Activated CD8-positive, alpha-beta T cell treated with anti-CD3 and anti-CD28 coated beads for 36 hours (primary cell): ENCODE measurements around the gene LCOR. TPM values are rescaled to one million over a fixed set of nuclear protein-coding genes. Genes with fewer than 3 reads are reported as not detected.
"Not testable (repeated sequence)": the region's sequence is repeated elsewhere in the genome, so short reads cannot be mapped to it uniquely, and the experiment has no call there.

Experiments used
- ATAC-seq: fragments of 200-7000 bp; cut with Tn5 transposase; one replicate; pipeline ENCODE4 v1.10.0; 2021; ENCODE audit warnings: mild to moderate bottlenecking, moderate library complexity
- CTCF ChIA-PET: fragments of 350-600 bp; sonication (Branson Sonifier 250); formaldehyde crosslinking; loops from one replicate; lab custom pipeline; 2021; ENCODE audit warnings: antibody characterized with exemption; lab: Charles Lee
- POLR2A ChIA-PET: fragments of 350-600 bp; sonication (Branson Sonifier 250); formaldehyde crosslinking; loops from one replicate; lab custom pipeline; 2021; ENCODE audit warnings: antibody characterized with exemption; lab: Charles Lee
- DNase-seq: peaks from one replicate; pipeline ENCODE4 v3.0.0-alpha.2; 2020
- H3K27ac Mint-ChIP-seq: one replicate; pipeline ENCODE4 v1.8.0; 2021; ENCODE audit warnings: mild to moderate bottlenecking, mixed read lengths
- H3K27me3 Mint-ChIP-seq: one replicate; pipeline ENCODE4 v1.8.0; 2021; ENCODE audit warnings: mixed read lengths
- H3K36me3 Mint-ChIP-seq: one replicate; pipeline ENCODE4 v1.8.0; 2021; ENCODE audit warnings: low read depth, mixed read lengths
- H3K4me1 Mint-ChIP-seq: one replicate; pipeline ENCODE4 v1.8.0; 2021; ENCODE audit warnings: low read depth, mixed read lengths
- H3K4me3 Mint-ChIP-seq: one replicate; pipeline ENCODE4 v1.8.0; 2021; ENCODE audit warnings: mild to moderate bottlenecking, moderate library complexity, mixed read lengths
- H3K9me3 Mint-ChIP-seq: one replicate; pipeline ENCODE4 v1.8.0; 2021; ENCODE audit warnings: mixed read lengths
- intact Hi-C: fragments of 100-400 bp; cut with micrococcal nuclease; formaldehyde crosslinking; loops from one replicate; pipeline ENCODE4 v1.10.0; 2022
- total RNA-seq, 2 experiments: library from RNA; stranded (reverse); gene quantifications; one replicate each; pipeline ENCODE4 v1.2.3, GENCODE V29; 2021
- TF ChIP-seq, protein P1 (sequence below): fragments of 200-600 bp; IDR thresholded peaks from one replicate; pipeline ENCODE4 v1.8.0; 2022; ENCODE audit warnings: antibody characterized with exemption, mild to moderate bottlenecking

LCOR gene
- total RNA-seq, 2 experiments from 2014 or later, result 20.6 to 24.3 TPM

DNA sequence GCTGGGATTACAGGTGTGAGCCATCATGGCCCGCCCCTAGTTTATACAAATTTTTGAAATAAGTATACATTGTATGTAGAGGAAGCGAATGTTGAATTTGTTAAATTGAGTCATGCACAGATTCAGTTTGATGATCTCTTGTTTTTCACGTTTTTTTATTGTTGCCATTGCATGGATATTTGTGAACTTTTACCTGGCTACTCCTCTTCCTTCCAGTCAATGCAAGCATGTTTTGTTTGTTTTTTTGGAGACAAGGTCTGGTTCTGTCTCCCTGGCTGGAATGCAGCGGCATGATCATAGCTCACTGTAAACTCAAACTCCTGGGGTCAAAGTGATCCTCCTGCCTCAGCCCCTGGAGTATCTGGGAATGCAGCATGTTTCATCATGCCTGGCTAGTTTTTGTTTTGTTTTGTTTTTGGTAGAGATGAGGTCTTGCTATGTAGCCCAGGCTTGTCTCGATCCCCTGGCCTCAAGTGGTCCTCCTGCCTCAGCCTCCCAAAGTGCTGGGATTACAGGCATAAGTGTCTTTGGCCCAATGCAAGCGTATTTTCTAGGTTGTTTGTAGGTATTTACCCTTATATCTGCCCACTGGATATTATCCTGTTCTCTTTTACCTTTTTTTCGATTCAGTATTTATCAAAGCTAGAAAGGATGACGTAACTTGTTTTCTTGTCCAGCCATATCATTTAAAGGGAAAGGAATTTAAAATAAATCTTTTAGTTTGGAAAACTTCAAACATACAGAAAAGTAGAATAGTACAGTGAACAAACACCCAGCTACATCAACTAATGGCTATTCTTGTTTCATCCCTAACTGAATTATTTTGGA lies 11.0 kb downstream of the LCOR start:
- ChIA-PET POLR2A (interaction anchor here (1.1 to 1.4 kb wide), 2 partner anchors 10 to 193 kb away, joined by 3 read pairs; no protein-coding TSS in a partner anchor), CTCF (interaction anchor here (1.1 kb wide), 1 partner anchor 68 kb away, joined by 3 read pairs; no protein-coding TSS in a partner anchor)
- H3K4me1 Mint-ChIP-seq, result peaks cover 68% of the 10 kb centered on the region

DNA sequence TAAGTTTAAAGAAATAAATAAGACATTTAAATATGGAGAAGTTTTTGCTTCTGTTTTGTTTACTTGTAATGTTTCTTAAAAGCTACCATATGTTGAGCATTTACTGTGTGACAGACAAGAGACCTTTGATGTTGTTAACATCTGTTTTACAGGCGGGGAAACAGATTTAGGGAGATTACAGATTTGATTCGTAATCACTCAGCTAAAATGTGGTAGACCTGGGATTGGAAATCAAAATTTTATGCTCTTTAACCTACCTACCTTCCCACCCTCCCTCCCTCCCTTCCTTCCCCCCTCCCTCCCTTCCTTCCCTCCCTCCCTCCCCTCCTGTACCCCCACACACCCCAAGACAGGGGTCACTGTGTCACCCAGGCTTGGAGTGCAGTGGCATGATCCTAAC lies 11.7 kb downstream of the LCOR start:
- ChIA-PET CTCF (no interaction called here), POLR2A (interaction anchor here (0.8 to 1.1 kb wide), 2 partner anchors 25 to 193 kb away, joined by 3 read pairs; no protein-coding TSS in a partner anchor)
- H3K4me1 Mint-ChIP-seq, result peaks cover 63% of the 10 kb centered on the region

More for the DNA sequence above, 11.0 kb downstream of the LCOR start:
- no peak overlapping the region for H3K4me3 Mint-ChIP-seq
- H3K36me3 Mint-ChIP-seq, result peaks cover 11% of the 10 kb centered on the region
- no peak overlapping the region for H3K27ac Mint-ChIP-seq
- DNase-seq (no peak), ATAC-seq (no peak)
- TF ChIP-seq, protein P1, sequence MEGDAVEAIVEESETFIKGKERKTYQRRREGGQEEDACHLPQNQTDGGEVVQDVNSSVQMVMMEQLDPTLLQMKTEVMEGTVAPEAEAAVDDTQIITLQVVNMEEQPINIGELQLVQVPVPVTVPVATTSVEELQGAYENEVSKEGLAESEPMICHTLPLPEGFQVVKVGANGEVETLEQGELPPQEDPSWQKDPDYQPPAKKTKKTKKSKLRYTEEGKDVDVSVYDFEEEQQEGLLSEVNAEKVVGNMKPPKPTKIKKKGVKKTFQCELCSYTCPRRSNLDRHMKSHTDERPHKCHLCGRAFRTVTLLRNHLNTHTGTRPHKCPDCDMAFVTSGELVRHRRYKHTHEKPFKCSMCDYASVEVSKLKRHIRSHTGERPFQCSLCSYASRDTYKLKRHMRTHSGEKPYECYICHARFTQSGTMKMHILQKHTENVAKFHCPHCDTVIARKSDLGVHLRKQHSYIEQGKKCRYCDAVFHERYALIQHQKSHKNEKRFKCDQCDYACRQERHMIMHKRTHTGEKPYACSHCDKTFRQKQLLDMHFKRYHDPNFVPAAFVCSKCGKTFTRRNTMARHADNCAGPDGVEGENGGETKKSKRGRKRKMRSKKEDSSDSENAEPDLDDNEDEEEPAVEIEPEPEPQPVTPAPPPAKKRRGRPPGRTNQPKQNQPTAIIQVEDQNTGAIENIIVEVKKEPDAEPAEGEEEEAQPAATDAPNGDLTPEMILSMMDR, result no peak
- intact Hi-C loops, result no loop called here
- H3K9me3 Mint-ChIP-seq, result no peaks in the 10 kb centered on the region
- H3K27me3 Mint-ChIP-seq, result no peaks in the 10 kb centered on the region

DNA sequence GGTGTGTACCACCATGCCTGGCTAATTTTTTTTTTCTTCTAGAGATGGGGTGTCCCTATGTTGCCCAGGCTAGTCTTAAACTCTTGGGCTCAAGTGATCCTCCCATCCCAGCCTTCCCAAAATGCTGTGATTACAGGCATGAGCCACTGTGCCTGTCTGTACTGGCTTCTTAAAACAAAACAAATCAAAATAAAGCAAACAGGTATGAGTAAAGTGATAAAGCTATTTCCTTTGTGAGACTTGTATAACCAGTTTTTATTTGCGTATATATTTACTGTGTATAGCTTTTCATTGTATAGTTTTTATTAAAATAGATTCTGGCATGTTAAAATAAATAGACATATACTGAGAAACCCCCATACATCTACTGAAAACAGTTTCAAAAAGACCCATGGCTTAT lies 14.3 kb downstream of the LCOR start:
- ChIA-PET CTCF (interaction anchor here (1.1 to 1.7 kb wide), 2 partner anchors 9 to 24 kb away, joined by 3 to 5 read pairs; no protein-coding TSS in a partner anchor), POLR2A (no interaction called here)
- DNase-seq (no peak), ATAC-seq (no peak)
- no peaks in the 10 kb centered on the region for H3K27me3 Mint-ChIP-seq
- H3K4me3 Mint-ChIP-seq, result no peak overlapping the region
- intact Hi-C loops, result no loop called here
- H3K9me3 Mint-ChIP-seq, result no peaks in the 10 kb centered on the region
- H3K27ac Mint-ChIP-seq, result no peak overlapping the region
- H3K36me3 Mint-ChIP-seq, result peaks cover 14% of the 10 kb centered on the region
- peaks cover 60% of the 10 kb centered on the region for H3K4me1 Mint-ChIP-seq
- TF ChIP-seq, protein P1, result no peak

More for the DNA sequence above, 11.7 kb downstream of the LCOR start:
- DNase-seq, result no peak
- H3K9me3 Mint-ChIP-seq, result no peaks in the 10 kb centered on the region
- H3K27me3 Mint-ChIP-seq, result no peaks in the 10 kb centered on the region
- peaks cover 6% of the 10 kb centered on the region for H3K36me3 Mint-ChIP-seq
- intact Hi-C loops, result no loop called here
- H3K27ac Mint-ChIP-seq, result no peak overlapping the region
- TF ChIP-seq, protein P1, result no peak
- H3K4me3 Mint-ChIP-seq, result no peak overlapping the region
- ATAC-seq, result no peak

DNA sequence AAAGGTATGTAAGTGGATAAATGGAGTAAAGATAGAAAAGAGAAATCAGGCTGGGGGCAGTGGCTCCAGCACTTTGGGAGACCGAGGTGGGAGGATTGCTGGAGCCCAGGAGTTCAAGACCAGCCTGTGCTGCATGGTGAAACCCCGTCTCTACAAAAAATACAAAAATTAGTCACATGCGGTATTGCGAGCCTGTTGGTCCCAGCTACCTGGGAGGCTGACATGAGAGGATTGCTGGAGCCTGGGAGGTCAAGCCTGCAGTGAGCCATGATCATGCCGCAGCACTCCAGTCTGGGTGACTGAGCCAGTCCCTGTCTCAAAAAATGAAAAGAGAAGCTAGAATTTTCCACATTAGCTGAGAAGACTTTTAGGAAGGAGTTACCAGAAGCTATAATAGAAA lies 14.8 kb downstream of the LCOR start:
- ChIA-PET CTCF (interaction anchor here (1.1 to 1.7 kb wide), 2 partner anchors 9 to 23 kb away, joined by 3 to 5 read pairs; no protein-coding TSS in a partner anchor), POLR2A (interaction anchor here (1.0 kb wide), 2 partner anchors 11 to 13 kb away, joined by 3 read pairs; no protein-coding TSS in a partner anchor)
- Mint-ChIP-seq H3K4me1 (peaks cover 60% of the 10 kb centered on the region), H3K4me3 (no peak overlapping the region), H3K9me3 (no peaks in the 10 kb centered on the region), H3K27ac (no peak overlapping the region), H3K27me3 (no peaks in the 10 kb centered on the region), H3K36me3 (peaks cover 16% of the 10 kb centered on the region)
- ATAC-seq (no peak), DNase-seq (no peak)
- TF ChIP-seq, protein P1, result no peak
- intact Hi-C loops, result no loop called here

DNA sequence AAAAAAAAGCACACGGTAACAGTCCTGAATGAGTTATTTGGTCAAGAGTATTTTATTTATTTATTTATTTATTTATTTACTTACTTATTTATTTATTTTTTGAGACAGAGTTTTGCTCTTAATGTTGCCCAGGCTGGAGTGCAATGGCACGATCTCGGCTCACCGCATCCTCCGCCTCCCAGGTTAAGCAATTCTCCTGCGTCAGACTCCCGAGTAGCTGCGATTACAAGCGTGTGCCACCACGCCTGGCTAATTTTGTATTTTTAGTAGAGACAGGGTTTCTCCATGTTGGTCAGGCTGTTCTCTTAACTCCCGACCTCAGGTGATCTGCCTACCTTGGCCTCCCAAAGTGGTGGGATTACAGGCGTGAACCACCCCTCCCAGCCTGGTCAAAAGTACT lies 15.3 kb downstream of the LCOR start:
- ChIA-PET POLR2A (interaction anchor here (1.0 kb wide), 2 partner anchors 11 to 12 kb away, joined by 3 read pairs; no protein-coding TSS in a partner anchor), CTCF (interaction anchor here (1.1 to 1.7 kb wide), 2 partner anchors 10 to 23 kb away, joined by 3 to 5 read pairs; no protein-coding TSS in a partner anchor)
- DNase-seq, H3K4me3 Mint-ChIP-seq, H3K27me3 Mint-ChIP-seq, intact Hi-C loops, H3K27ac Mint-ChIP-seq, H3K9me3 Mint-ChIP-seq, ATAC-seq: not testable (repeated sequence)
- Mint-ChIP-seq H3K36me3 (peaks cover 16% of the 10 kb centered on the region), H3K4me1 (peaks cover 57% of the 10 kb centered on the region)
